Measurements from ENCODE around the gene SERHL2. TPM values are rescaled to one million over a fixed set of nuclear protein-coding genes. Genes with fewer than 3 reads are reported as not detected.
A peak's percentile ranks its signal among the peaks of the same experiment; 100 is the strongest.
"Not testable (repeated sequence)": the region's sequence is repeated elsewhere in the genome, so short reads cannot be mapped to it uniquely, and the experiment has no call there.

Gene SERHL2
- polyA plus RNA-seq, 4 donors = 6.2 to 8.0 (median 6.5) TPM

DNA sequence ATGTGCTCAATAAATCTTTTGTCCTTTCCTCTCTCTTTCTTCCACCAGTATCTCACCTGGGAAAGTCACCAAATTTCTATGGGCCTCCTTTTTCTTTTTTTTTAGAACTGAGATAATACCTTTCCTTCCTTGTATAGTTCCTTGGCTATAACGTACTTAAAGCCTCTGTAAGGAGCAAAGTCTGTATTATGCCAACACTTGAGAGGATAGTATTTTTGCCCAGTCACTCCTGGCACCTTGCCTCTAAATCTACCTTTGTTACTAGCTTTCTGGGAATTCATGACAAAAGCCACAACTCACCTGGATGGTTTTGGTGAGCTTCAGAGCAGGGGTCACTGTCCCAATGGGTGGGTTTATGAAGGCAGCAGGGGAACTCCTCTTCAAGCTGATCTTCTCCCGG lies 48.7 kb downstream of the SERHL2 start:
- no peak for DNase-seq (ENCODE audit: low read depth in 4 of 4, low spot score in 3 of 4)

DNA sequence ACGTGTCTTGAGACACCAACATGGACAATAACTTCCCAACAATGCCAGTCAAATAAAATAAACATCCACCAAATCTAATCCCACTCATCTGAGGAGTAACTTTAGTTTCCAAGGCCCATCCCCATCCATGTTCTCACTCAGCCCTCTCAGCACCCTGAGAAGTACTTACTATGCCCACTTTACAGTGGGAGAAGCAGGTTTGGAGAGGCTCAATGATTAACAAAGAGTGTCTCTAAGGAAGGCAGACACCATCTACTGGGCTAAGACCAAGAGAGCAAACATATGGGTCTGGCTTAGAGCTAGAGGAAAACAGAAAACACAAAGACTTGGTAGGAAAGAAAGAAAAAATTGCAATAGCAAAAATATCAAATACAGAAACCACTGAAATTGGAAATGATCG lies 49.7 kb downstream of the SERHL2 start:
- DNase-seq (ENCODE audit: low read depth in 4 of 4, low spot score in 3 of 4) = no peak

DNA sequence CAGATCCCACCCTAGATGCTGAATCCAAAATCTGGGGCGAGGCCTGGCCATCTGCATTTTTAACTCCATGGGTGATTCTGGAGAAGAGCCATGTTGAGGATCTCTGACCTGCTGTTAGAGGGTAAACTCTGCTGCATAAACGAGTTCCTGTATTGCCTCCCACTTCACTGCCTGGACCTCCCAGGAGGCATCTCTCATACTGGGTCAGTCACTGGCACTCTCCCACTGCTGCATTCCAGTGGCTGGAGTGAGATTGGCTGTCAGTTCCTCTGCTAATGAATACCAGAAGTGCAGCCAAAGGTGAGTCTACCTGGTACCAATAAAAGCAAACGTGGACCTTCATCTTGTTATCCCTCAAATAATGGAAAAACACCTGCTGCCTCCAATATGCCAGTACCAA lies 50.6 kb downstream of the SERHL2 start:
- no peak for DNase-seq (ENCODE audit: low read depth in 4 of 4, low spot score in 3 of 4)

- not testable (repeated sequence) for DNase-seq (ENCODE audit: low read depth in 4 of 4, low spot score in 3 of 4)
Measured at GRCh38 chr22:42607641-42608040, 53.9 kb downstream of the SERHL2 start.

DNA sequence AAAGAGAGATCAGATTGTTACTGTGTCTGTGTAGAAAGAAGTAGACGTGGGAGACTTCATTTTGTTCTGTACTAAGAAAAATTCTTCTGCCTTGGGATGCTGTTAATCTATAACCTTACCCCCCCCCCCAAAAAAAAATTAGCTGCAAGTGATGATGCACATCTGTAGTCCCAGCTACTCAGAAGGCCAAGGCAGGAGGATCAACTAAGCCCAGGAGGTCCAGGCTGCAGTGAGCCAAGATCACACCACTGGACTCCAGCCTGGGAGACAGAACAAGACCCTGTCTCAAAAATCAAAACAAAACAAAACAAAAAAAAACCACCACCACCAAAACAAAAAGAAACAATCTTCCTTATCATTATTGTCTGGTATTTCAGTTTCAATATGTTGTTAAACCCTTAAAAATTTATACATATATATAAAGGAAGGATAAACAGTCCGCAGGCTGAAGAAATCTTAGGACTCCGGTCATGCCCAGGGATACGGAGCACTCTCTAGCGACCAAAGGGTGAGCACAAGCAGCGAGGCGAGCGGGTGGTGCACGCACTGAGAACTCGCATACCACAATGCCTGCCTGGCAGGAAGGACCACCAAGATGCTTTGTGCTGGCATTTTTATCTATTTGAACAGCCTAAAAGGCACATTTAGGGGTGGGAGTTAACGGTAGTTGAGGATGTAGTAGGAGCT lies 54.5 kb downstream of the SERHL2 start:
- no peak for DNase-seq (ENCODE audit: low read depth in 4 of 4, low spot score in 3 of 4)

DNA sequence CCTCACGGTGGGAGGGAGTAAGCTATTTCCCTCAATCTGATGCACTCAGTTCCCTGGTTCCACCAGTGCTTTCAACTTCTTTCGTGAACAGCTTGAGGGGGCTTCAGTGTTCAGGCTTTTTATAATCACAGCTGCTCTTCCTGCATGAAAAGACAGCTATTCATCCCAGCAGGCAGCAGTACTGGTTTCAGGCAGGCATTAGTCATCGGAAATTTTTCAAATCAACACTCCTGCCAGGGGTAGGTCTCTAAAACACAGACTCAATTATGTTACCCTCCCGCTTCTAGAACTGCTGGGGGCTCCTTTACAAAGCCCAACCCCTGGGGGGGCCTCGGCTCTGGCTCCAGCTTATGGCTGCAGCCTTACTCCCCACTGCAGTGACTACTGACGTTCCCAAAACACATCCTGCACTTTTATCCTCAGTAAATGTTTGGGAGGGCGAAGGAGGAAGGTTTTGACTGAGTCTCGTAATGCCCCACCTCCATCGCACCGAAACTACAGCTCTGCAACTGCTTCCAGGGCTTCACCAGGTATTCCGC lies 55.1 kb downstream of the SERHL2 start:
- DNase-seq (ENCODE audit: low read depth in 4 of 4, low spot score in 3 of 4) = no peak

DNA sequence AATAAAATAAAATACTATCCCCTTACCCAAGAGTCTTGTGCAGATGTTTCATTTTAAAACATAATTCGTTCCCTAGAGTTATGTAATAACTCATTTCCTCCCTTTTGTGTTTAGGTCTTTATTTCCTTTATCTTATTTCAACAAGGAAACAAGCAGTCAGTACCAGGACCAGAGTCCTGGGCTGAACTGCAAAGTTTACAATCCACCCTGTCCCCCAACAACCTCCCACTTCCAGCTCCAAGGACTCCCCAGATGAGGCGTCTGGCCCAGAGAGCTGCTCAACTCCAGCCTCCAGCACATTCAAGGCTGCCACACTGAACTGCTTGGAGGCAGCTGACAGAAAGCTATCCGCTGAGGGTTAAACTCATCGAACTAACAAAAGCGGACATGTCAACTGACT lies 56.4 kb downstream of the SERHL2 start:
- no peak for DNase-seq (ENCODE audit: low read depth in 4 of 4, low spot score in 3 of 4)

- no peak for DNase-seq (ENCODE audit: low read depth in 4 of 4, low spot score in 3 of 4)
Measured at GRCh38 chr22:42611051-42611450, 57.3 kb downstream of the SERHL2 start.

- no peak for DNase-seq (ENCODE audit: low read depth in 4 of 4, low spot score in 3 of 4)
Measured at GRCh38 chr22:42612336-42612735, 58.6 kb downstream of the SERHL2 start.

DNA sequence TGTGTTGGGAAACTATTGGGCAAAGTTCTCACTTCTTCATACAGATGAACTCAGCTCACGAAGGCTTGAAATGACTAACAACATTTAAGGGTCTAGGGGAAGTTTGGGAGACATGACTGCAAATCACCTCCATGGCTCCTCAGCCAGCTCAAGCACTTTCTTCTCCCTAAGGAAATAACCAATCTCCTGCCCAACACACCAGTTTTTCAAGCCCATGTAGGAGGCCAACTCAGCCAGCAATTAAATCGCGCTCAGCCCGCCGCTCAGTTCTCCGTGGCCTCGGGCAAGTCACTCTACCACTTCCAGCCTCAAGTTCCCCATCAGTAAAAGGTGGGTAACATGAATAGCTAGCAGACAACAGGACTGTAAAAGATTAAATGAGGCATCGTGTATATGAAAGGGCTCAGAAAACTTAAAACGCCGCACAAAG lies 60.1 kb downstream of the SERHL2 start:
- no peak for DNase-seq (ENCODE audit: low read depth in 4 of 4, low spot score in 3 of 4)

DNA sequence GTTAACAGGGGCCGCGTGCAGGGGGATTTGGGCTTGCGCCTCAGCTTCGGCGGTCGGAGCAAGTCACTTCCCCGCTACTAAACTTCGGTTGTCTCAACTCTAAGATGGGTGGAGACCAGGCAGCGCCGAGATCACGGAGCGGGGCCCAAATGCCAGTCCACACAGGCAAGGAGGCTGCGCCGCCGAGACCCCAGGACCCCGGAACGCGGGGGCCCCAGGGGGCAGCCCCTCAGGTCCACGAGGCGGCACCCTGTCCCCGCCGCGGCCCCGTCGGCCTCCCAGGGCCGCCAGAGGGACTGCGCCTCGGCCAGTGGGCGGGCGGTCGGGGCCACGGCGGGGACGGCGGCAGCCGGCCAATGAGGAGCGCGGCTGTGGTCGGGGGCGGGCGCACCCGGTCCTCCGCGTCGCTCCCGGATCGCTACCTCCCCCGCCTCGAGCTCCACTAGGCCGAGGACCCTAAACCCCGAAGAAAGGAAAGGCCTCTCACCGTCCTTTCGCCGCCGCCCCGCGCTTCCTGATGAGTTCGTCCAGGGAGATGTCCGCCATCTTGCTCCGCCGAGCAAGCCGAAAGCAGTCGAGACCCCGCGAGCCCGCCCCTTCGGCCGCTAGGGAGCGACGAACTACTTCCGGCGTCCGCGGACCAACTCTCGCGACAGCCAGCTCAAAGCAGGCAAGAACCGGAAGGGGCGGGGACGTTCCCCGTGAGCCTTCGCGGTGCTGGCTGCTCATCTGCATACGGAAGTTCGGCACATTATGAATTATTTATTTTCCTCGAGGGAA lies 60.7 kb downstream of the SERHL2 start, which contains the start of gene POLDIP3:
TSS of gene POLDIP3 (minus strand) at position 572 of the 780 bp plus-strand sequence. CDS start at position 546, 26 bp downstream.
- peak; percentile 96 to 98 (median 98) for DNase-seq (ENCODE audit: low read depth in 4 of 4, low spot score in 3 of 4)

DNA sequence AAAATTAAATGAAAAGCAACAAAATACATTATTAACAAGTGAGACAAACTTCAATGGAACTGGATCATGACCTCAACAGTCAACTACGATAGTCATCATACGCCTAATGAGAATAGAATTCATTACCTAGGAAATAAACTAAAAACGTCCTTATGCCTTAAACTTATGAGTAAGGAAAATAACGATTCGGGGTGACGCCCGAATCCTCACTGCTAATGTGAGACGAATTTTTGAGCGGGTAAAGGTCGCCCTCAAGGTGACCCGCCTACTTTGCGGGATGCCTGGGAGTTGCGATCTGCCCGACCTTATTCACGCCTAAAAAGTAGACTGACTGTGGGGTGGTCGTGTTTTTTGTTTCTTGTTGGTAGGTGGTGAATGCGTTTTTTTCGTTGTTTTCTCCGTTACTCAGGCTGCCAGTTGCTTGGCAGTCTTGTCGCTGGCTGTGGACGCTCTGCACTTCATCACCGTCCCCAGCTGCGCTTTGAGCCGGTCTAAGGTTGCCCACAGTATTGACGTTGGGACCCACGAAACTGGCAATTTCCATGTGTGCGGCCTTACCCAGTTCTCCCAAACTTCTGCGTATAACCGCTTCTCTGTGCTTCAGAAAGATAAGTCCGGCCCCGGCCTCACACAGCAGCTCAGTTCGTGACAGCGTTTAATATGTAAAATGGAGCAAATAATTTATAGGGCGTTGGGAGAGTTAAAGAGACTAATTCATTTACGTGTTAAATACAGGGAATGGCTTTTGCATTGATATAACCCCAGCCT lies 61.5 kb downstream of the SERHL2 start:
- peak; percentile 86 to 92 (median 89) for DNase-seq (ENCODE audit: low read depth in 4 of 4, low spot score in 3 of 4)

- not testable (repeated sequence) for DNase-seq (ENCODE audit: low read depth in 4 of 4, low spot score in 3 of 4)
Measured at GRCh38 chr22:42615860-42616175, 62.1 kb downstream of the SERHL2 start.

GRCh38 chr22:42617155-42617983 lies 63.6 kb downstream of the SERHL2 start:
- no peak for DNase-seq (ENCODE audit: low read depth in 4 of 4, low spot score in 3 of 4)

- no peak for DNase-seq (ENCODE audit: low read depth in 4 of 4, low spot score in 3 of 4)
Measured at GRCh38 chr22:42619261-42620063, 65.7 kb downstream of the SERHL2 start.

DNA sequence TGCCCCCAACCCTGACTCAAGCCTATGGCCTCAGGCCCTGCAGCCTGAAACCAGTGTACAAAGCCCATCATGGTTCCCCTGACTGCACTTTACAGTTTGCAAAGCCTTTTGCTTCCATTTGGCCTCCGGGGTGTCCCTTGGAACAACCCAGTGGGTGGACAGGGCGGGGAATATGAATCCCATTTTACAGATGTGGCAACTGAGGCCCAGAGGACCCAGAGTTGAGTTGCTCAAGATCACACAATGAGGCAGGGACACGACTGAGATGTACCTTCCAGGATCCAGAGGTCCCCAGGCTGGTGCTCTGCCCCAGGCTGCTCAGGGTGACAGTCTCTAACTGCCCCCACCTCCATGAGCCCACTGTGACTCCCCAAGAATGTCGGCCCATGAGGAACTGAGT lies 66.3 kb downstream of the SERHL2 start:
- DNase-seq (ENCODE audit: low read depth in 4 of 4, low spot score in 3 of 4) = no peak

GRCh38 chr22:42621505-42622002 lies 67.8 kb downstream of the SERHL2 start:
- DNase-seq (ENCODE audit: low read depth in 4 of 4, low spot score in 3 of 4) = peak in 3 of 4 donors; percentile 45 to 58 (median 47)

GRCh38 chr22:42622061-42622710 lies 68.4 kb downstream of the SERHL2 start:
- DNase-seq (ENCODE audit: low read depth in 4 of 4, low spot score in 3 of 4) = no peak

- DNase-seq (ENCODE audit: low read depth in 4 of 4, low spot score in 3 of 4) = no peak
Measured at GRCh38 chr22:42623301-42623751, 69.6 kb downstream of the SERHL2 start.

Data from left renal pelvis (tissue), 4 donors.